Hematopoietic multipotent progenitor cell (in vitro differentiated cells): ENCODE measurements around the gene SDK1. TPM values are rescaled to one million over a fixed set of nuclear protein-coding genes. Genes with fewer than 3 reads are reported as not detected.
"Not testable (repeated sequence)": the region's sequence is repeated elsewhere in the genome, so short reads cannot be mapped to it uniquely, and the experiment has no call there.

ENCODE experiments used
- DNase-seq, 3 donors: peaks; one replicate each; pipeline ENCODE4 v3.0.0-alpha.2; 2011 to 2015; ENCODE audit warnings: low read depth in 2 of 3, low spot score in 2 of 3
- total RNA-seq: library from RNA; depleted of rRNA; stranded (reverse); fragments of >200 nt; gene quantifications from one replicate; pipeline ENCODE4 v1.2.3, GENCODE V29; 2012

The SDK1 gene
- total RNA-seq, 1 donor, result 0.81 TPM

DNA sequence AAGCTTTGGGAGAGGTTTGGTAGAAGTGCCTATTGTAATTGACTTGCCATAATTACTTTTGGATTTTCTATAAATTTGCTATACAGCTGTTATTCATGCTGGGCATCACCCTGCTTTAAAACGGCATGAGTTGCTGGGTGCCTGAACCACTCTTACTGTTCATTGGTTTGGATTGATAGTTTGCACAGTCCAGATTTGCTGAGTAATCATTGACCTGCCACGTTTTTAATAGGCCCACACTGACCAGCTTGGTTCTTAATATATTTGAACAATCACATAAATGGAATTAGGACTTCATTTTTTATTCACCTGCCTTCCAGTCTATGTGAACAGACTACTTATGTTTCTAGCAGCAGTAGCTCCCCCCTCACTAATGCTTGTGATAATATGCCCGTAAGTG, 630.8 kb downstream of the SDK1 start:
- no peak for DNase-seq

DNA sequence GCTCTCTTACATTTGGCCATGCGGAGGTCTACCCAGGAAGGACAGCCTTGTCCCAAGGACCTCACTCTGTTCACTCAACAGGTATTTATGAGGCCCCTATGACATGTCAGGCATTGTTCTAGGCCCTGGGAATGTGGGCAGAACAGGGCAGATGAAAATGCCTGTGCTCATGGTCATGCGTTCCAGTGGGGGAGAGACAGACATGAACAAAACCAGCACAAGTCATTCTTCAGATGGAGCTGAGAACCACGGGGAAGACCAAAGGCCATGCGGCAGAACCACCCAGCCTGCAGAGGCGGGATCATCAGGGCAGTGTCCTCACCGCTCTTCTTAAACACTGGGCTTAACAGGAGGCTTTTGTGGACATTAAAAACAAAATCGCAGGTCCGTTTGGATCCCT, 636.1 kb downstream of the SDK1 start:
- no peak for DNase-seq

DNA sequence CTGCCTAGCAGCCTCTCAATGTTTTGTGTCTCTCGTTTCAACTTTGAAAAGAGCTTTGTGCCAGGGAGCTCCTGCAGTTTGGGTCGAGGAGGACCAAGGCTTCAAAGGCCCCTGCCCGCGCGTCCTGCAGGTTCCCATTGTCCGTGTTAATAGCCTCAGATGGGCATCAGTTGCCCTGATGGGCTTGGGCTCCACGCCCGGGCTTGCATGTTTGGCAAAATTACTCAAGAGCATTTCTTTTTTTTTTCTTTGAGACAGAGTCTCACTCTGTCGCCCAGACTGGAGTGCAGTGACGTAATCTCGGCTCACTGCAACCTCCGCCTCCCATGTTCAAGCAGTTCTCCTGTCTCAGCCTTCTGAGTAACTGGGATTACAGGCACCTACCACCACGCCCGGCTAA, 636.6 kb downstream of the SDK1 start:
- no peak for DNase-seq

DNA sequence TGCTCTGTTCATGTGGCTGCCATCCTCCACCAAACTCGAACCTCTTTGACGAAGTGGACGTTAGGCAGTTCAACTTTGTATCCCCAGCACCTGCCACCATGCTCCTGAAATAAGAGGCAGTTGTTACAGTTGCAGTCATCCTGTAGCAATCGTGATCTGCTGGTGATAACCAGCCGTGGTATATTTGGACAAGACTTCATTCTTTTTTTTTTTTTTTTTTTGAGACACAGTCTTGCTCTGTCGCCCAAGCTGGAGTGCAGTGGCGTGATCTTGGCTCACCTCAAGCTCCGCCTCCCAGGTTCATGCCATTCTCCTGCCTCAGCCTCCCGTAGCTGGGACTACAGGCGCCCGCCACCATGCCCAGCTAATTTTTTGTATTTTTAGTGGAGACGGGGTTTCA, 640.7 kb downstream of the SDK1 start:
- DNase-seq, result not testable (repeated sequence)

DNA sequence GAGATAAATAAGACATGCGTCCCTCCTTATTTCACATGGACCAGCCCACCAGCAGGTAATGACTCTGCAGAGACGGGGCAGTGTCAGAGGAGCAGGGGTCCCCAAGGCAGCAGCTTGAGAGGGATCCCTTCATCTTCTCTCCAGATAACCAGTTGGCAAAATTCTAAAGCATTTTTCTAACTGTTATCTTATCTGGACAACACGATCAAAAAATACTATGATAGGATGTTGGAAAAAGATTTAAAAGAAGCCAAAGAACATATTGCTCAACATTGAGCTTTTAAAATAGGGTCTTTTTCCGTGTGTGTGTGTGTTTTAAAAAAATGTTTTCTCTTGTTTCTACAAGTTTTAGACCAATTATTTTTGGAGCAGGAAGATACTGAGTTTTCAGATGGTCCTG, 641.2 kb downstream of the SDK1 start:
- no peak for DNase-seq

DNA sequence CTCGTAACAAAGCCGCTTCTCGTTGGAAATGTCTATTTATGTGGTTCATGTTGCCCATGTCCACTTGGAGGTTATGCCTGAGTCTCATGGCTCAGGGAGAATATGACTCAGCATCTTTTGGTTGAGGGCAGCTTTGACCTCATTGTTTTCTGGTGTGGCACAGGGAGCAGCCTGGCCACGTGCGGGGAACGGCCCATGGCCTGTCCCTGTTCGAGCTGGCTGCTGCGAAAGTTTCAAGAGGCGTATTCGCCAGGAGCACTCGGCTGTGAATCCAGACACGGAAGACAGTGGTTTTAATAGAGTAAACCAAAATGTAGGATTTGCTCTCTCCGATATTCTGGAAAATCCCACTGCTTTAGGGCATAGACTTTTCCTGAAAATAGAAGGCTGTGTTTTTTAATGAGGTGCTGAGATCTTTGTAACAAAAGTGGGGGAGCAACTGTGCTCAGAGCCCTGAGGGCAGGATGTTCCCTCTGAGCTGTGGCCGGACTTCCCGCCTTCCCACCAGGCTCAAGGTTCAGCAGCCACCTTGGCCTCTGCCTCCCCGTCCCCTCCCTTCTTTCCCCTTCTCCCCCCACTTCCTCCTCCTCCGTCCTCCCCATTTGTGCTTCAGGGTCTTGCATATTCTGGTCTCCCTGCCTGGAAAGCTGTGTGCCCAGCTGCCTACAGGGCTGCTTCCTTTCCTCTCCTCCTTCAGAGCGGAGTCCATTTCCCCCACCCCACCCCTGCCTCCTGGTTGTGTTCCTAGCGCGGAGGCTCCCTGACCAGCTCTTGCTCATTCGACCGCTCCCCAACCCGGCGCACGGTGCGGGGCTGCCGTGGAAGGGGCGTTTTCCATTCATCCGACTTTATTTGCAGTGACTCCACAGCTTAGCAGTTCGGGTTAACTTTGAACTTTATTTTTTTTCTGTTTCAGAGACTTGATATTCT, 642.0 kb downstream of the SDK1 start:
- no peak for DNase-seq

DNA sequence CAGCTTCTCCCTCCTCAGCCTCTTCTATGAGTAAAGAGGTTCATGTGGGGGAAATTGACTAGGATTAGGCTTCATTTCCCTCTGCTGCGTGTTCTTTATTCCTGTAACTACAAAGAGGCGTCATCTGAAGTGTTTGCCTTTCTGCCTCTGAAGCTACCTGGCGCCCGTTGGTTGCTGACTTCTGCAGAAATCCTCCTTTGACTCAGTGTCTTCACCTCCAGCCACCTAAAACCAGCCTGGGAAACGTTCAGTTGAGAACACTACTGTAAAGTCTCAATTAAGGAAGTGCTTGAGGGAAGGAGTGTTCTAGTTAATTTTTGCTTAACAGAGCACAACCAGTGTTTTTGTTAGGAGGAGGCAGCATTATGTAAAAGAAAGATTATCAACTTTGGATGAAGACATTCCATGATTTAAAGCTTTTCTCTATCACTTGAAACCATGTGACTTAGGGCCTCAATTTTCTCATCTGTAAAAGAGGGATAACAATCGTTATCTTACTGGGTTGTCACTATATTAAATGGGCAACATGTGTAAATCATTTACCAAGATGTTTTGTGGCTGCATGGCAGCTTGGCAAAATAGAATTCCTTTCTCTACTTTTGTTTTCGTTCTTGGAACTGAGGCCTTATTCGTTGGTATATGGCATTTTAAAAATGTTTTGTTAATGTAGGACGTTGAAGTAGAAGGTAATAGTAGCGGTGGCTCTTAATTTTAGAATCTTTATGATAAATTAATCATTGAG, 642.9 kb downstream of the SDK1 start:
- DNase-seq, result no peak

DNA sequence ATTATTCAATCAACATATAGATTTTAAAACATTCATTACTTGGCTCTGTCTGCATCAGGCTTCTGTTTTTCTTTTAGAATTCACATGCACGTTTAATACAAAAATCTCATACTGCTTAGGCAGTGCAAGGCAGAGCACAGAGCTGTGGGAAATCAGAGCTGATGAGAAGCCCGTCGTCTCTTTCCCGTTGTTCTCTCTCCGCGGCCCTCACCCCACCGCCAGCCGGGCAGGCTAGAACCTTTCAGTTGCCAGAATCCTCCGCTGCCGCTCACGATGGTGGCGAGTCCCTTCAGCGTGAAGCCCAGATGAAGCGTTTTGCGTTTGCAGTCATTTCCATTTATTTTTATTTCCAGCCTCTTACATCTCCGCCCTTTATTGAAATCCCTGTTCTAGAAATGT, 648.2 kb downstream of the SDK1 start:
- no peak for DNase-seq

DNA sequence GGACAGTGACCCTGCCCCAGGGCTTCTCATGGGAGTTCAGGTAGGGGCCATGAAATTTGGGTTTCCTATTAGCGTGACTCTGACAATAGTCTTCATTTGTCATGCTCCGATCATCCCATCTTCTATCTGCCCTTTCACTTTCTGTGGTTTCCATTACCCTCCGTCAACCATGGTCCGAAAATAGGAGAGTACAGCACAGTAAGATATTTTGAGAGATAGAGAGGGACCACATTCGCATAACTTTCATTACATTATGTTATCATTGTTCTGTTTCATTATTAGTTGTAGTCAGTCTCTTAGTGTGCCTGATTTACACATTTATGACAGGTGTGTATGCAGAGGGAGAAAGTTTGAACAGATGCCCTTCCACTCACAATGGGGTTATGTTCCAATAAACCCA, 649.2 kb downstream of the SDK1 start:
- no peak for DNase-seq

DNA sequence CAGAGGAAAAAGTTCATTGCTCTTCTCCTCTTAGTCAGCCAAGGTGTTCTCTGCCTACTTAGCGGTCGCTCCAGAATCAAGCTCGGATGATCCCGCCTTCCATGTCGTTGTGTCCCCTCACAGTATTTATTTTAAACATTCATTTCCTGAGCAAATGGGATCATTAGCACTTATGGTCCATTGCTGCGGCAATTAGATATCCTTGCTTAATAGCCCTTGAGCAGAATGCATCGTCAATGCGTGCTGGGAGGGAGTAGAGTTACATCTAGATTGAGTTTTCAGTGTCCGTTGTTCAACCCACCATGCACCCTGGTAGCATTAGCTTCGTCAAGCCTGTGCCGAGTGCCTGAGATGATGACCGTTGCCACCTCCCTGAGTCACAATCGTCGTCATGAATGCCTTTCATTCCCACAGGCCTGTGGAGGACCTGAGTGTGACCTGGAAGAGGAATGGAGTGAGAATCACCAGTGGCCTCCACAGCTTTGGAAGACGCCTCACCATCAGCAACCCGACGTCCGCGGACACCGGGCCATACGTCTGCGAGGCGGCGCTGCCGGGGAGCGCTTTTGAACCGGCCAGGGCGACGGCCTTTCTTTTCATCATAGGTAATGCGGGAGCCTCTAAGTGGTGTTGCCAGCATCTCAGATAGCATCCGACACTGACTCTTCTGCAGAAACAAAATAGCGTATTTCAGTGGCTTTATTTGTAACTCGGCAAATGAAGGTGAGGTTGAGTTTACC, 650.4 kb downstream of the SDK1 start:
- no peak for DNase-seq

DNA sequence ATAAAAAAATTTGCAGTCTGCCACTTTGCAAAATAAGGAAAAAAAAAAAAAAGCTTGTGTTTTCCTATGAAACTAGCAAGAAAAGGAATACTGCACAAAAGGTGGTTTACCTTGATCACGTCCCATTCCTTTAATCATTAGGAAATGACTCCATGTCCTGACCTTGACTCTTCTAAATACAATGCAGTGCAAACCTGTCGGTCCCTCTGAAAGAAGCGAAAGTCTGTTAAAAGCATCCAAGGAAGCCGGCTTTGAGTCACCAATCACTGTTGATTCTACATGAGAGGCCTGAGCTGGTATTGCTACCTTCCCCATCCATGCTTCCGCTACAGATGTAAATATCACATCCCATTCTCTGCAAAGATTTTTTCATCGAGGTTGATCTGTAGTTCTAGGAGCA, 652.1 kb downstream of the SDK1 start:
- no peak for DNase-seq

DNA sequence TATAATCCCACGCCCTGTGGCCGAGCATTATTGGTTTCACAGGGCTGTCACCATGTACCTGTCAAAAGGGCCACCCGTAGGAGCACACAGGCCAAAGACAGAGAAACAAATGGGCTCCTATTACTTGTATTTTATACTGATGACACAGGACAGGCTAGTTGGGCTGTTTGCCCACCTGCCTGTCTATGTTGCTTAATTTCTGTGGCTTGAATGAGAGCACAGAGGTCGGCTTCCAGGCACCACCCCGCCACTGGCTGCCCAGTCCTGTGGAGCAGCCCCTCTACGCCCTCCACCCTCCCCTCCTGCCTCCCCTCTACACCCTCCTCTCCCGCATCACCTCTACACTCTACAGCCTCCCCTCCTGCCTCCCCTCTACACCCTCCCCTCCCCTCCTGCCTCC, 652.9 kb downstream of the SDK1 start:
- DNase-seq, result no peak

DNA sequence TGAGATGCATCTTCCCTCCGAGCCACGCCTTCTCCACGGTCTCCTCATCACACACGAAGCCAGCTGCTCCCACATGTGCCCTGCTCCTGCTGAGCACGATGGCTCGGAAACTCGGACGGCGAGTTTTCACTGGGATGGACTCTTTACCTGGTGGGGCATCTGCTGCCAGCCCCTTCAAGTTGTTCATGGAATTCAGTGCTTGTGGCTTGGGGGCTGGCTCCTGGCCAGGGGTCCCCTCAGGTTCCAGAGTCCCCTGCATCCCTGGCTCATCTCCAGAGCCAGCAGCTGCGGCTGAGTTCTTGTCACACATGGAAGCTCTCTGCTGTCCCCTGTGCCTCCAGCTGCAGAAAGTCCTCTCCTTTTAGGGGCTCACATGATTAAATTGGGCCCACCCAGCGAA, 654.0 kb downstream of the SDK1 start:
- no peak for DNase-seq

DNA sequence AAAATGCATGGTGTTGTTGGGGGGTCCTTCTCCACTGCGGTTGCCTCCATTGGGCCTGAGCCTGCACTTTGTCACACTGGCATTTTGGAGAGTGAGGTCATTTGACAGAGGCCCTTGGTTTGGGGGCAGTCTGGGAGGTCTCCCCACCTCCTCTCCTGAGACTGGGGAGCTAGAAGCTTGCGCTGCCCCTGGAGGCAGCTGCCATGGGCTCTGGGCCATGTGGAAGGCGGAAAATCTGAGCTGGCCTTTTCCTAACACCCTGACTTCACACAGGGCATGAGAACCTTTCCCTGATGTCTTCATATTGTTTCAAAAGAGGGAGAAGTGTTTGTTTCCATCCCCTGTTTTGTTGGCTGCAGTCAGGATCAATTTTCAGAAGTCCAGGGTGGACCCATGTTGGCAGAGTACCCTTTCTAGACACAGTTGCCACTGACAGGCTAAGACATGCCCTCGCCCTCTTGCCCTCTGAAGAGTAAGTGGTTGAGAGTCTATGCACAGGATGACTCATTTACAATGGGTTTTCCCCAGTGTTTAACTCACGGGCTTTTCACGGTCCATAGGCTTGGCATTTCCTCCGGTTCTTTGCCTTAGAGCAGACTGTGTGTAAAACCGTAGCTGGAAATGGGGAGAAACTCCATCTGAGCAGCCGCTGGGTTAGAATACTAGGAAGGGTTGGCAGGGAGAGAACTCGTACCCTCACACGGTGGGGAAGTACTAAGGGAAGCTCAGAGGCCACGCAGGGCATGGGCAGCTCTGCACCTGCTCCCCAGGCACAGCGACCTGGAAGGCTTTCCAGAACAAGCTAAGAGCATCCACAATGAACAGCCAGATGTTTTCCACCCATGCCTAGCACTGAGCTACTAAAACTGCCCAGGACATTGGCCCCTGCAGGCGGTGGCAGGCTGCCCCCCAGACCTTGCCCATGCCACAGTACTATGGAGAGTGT, 655.0 kb downstream of the SDK1 start:
- DNase-seq, result no peak

DNA sequence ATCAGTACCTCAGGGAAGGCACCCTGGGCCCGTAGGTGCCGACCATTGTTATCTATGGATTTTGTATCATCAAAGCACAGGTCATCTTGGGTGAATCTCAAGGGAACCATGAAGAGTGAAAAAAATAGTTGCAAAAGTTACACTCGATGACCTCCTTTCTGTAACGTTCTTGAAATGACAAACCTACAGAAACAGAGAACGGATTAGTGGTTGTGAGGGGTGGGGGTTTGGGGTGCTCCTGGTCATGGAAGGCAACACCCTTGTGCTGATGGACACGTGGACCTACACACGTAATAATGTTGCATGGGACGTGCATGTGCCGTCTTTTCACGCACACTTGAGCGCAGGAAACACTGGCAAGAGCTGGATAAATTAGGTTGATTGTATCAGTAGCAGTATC, 655.9 kb downstream of the SDK1 start:
- DNase-seq, result no peak

DNA sequence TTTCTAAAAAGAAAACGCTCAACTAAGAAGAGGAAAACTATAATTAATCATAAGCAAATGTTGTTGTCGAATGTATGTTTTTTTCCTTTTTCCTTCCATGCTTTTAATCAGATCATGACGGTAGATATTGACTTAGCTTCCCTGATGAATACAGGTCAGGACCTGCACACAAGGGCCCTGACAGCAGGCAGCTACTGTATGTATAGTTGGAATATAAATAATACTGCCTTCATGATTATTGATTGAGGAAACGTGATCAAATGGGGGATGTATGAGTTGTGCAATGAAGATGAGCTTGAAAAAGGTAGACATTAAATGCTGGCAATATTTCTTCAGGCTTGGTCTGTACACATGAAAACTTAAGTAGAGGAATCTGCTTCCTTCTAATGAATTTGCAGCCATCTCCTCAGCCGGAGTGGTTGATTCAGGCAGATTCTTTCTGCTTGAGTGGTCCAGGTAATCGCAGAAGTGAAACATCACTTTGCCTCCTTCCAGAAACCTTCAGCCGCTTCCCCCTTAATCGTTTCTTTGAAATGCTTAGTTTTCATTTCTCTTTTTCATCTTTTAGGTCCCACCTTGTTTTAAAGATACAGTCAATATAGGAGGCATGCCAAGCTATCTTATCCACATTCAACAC, 656.5 kb downstream of the SDK1 start:
- DNase-seq, result no peak

DNA sequence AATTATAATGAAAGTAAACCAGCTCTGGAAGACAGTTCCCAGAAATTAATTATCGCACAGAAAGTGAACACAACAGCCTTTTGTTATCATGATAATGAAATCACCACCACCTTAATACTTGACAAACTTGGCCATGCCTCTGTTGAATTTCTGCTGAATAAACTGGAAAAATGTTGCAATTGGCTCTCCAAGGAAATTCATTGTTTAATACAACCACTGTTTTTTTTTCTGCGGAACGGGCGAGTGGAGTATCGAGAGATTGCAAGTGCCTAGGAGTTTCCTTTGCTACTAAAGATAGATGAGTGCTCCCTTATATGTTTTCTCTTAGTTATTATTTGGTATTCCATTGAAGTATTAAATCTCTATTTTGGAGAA, 657.0 kb downstream of the SDK1 start:
- no peak for DNase-seq

DNA sequence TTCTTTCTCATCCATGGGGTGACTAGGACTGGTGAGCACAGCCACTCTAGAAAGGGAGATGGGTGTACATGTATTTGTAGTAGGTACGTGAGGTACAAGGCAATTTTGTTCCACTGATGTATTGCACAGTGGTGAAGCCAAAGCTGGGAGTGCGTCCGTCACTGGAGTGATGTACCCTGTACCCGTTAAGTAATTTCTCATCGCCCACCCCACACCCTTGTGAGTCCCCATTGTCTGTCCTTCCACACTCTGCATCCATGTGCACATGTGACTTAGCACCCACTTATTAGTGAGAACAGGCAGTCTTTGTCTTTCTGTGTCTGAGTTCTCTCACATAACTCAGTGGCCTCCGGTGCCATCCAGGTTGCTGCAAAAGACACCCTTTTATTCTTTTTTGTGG, 658.3 kb downstream of the SDK1 start:
- DNase-seq, result no peak

DNA sequence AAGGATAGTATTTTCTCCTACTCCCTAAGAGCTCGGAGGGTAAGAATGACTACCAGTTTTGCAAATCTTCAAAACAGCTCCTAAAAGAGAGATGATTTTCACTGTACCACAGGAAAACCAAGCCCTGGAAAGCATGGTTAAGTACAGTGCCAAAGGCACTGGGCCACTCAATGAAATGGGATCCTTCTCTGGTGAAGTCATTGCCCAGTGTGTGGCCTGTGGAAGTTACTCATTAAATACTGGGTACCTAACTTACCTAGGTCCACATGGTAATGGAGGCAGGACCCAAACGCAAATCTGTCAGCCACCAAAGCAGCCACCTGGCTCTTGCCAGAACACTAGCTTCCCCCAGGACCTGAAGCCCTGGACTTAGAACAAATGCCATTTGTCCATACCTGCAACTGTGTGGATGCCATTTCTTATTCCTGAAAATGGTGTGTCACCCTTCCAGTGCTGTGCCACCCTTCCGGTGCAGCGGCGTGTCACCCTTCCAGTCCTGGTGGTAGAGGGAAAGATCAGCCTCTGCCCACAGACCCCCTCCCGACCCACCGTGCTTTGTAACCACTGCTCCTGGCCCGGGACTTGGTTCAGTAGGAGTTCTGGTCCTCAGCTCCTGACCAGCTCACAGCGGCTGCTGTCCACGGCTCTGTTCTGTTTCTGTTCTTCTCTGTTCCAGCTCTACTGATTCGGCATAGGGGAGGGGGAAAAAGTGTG, 659.2 kb downstream of the SDK1 start:
- no peak for DNase-seq
